GM10248 (cell line): Measurements from ENCODE around the gene HMG20A.

Source experiments
- CTCF ChIA-PET: fragments of 300-600 bp; sonication (Branson Sonifier 250); formaldehyde crosslinking; extraction: SDS; loops from one replicate; lab custom pipeline; 2021; ENCODE audit warnings: antibody characterized with exemption; lab: Yijun Ruan, JAX
- POLR2A ChIA-PET: fragments of 350-650 bp; sonication (Branson Sonifier 250); formaldehyde crosslinking; extraction: SDS; loops from one replicate; lab custom pipeline; 2020; ENCODE audit warnings: antibody characterized with exemption; lab: Yijun Ruan, JAX
- DNase-seq: peaks from one replicate; pipeline ENCODE4 v3.0.0; 2012; ENCODE audit errors: extremely low spot score
- CTCF ChIP-seq: IDR thresholded peaks from 2 replicates; pipeline ENCODE4 v1.5.1; 2012; ENCODE audit warnings: mild to moderate bottlenecking, low read depth; ENCODE audit errors: extremely low read depth, missing control alignments, control extremely low read depth

The HMG20A gene

DNA sequence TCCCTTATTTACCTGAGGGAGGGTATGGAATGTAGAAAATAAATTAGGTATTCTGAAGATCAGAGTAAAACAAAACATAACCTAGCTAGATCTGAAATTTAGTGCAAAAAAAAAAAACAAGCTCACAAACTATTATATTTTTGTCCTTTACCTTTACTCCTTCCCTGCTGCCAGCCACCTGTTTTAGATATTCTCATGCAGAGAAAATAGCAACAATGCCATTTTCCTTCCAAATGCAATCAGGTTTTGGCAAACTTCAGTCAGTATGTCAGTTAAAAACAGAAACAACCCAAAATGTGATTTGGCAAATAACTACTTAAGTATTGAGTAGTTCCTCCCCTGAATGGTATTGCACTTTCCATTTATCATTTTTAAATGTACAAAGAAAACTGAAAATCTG, 36.6 kb upstream of the HMG20A start:
- CTCF ChIA-PET, result interaction anchor here (0.9 to 1.7 kb wide), 4 partner anchors 32 to 219 kb away, joined by 3 to 5 read pairs (median 4); no protein-coding TSS in a partner anchor
- DNase-seq, result no peak
- no peak for TF ChIP-seq CTCF
- POLR2A ChIA-PET, result no interaction called here

DNA sequence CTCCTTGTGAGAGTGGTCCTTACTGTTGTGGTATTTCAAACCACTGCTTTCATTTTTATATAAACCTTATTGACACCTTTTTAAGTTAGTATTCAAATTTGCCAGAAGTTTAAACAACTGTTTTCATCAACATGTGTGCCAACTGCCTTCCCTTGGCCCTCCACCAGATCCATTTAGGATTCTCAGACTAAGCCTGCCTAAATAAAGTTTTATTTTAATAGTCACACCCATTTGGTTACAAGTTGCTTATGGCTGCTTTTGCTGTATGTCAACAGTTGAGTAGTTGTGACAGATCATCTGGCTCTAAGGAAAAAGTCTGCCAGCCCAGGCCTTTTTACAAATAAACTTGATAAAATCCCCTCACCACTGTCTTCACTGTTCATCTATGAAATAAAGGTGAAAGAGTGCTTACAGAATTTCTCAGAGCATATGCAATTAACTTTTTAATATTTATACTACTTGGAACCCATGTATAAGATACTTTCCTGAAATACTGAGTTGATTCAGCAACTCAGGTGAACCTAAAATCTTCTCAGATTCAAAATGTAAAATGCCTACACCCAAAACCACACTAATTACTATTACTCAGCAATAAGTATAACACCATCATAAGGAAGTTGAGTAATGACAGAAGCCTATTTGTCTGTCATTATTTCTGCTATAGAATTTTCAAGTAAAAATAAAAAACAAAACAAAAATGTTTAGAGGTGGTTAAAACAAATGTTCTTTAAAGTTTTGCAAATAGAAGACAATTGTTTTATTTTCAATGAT, 35.9 kb upstream of the HMG20A start:
- TF ChIP-seq CTCF, result no peak
- CTCF ChIA-PET, result no interaction called here
- POLR2A ChIA-PET, result no interaction called here
- no peak for DNase-seq

- DNase-seq, result no peak
- TF ChIP-seq CTCF, result no peak
- ChIA-PET POLR2A (no interaction called here), CTCF (interaction anchor here (1.3 to 1.5 kb wide), 2 partner anchors 11 to 15 kb away, joined by 3 read pairs; no protein-coding TSS in a partner anchor)
Observed at GRCh38 chr15:77386626-77387025, 34.1 kb upstream of the HMG20A start.

DNA sequence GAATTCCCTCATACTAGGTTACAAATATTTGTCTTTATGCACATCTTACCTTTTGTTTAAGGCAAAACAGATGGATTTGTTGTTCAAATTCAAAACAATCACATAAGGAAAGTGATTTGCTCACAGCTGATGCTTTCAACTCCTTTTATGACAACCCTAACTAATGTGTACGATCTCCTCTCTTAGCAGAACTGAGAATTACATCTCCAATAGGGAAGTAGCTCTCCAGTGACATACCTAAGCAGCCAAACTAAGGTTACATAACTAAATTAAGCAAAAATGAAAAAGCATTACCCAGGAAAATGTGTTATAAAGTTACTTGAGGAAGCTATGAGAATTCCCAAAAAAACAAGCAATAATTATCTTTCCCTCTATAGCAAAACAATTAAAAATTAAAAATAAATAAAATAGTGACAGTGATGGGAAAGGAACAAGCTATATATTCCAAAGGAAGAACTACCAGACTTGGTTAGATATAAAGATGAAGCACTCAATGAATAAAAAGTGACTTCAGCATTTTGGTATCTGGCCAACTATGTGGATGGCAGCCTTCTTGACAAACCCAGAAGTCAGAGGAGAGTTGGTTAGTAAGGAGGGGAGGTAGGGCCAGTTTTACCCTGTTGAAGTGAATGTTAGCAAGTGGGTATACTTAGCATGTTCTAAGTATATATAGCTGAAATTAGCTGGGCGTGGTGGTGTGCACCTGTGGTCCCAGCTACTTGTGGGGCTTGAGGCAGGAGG, 33.2 kb upstream of the HMG20A start:
- DNase-seq, result no peak
- no peak for TF ChIP-seq CTCF
- ChIA-PET CTCF (interaction anchor here (0.9 to 1.5 kb wide), 3 partner anchors 12 to 88 kb away, joined by 3 read pairs; no protein-coding TSS in a partner anchor), POLR2A (no interaction called here)

- DNase-seq, result no peak
- TF ChIP-seq CTCF, result no peak
- ChIA-PET CTCF (interaction anchor here (1.3 kb wide), 2 partner anchors 10 to 24 kb away, joined by 3 to 4 read pairs; no protein-coding TSS in a partner anchor), POLR2A (no interaction called here)
Observed at GRCh38 chr15:77391372-77391951, 29.2 kb upstream of the HMG20A start.

DNA sequence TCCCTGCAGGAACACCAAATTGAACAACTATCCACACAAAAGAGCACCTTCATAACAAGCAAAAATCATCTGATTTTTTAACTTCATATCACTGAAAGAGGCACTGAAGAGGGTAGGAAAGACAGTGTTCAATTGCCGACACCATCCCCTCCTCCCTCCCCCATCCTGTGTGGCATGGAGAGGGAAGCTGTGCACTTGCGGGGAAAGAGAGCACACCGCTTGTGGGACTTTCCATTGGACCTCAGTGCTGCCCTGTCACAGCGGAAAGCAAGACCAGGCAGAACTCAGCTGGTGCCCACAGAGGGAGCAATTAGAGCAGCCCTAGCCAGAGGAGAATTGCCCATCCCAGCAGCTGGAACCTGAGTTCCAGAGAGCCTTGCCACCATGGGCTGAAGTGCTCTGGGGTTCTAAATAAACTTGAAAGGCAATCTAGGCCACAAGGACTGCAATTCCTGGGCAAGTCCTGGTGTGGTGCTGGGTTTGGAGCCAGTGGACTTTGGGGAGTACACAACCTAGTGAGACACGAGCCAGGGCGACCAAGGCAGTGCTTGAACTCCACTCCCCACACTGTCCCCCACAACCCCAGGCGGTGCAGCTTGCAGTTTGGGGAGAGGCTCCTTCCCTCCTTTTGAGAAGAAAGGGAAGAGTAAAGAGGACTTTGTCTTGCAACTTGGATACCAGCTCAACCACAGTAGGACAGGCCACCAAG, 27.8 kb upstream of the HMG20A start:
- CTCF ChIA-PET, result interaction anchor here (1.0 kb wide), 1 partner anchor 11 kb away, joined by 3 read pairs; no protein-coding TSS in a partner anchor
- TF ChIP-seq CTCF, result no peak
- no peak for DNase-seq
- POLR2A ChIA-PET, result no interaction called here
